Colonic mucosa (tissue), 4 donors: Measurements from ENCODE around the gene MSLN. TPM values are rescaled to one million over a fixed set of nuclear protein-coding genes. Genes with fewer than 3 reads are reported as not detected.

ENCODE experiments used
- DNase-seq: peaks from one replicate; pipeline ENCODE4 v3.0.0-alpha.2; 2020
- H3K27ac ChIP-seq: fragments of 200-600 bp; one replicate; pipeline ENCODE4 v1.8.0; 2021
- H3K27me3 ChIP-seq: fragments of 200-600 bp; one replicate; pipeline ENCODE4 v1.8.0; 2021
- H3K36me3 ChIP-seq: fragments of 200-600 bp; one replicate; pipeline ENCODE4 v1.8.0; 2021
- H3K4me1 ChIP-seq: fragments of 200-600 bp; one replicate; pipeline ENCODE4 v1.8.0; 2021; ENCODE audit warnings: mild to moderate bottlenecking
- H3K4me3 ChIP-seq: fragments of 200-600 bp; one replicate; pipeline ENCODE4 v1.8.0; 2021
- H3K9ac ChIP-seq, 2 donors: one replicate each; pipeline ENCODE4 v1.7.0; 2013; ENCODE audit warnings: control low read depth in 2 of 2, low read depth in 2 of 2, low read length in 2 of 2
- H3K9me3 ChIP-seq: fragments of 200-600 bp; one replicate; pipeline ENCODE4 v1.8.0; 2021
- CTCF ChIP-seq: fragments of 200-600 bp; IDR thresholded peaks from one replicate; pipeline ENCODE4 v1.8.0; 2022; ENCODE audit warnings: antibody characterized with exemption, mild to moderate bottlenecking
- intact Hi-C: fragments of 100-400 bp; cut with DNase I; formaldehyde crosslinking; loops from one replicate; pipeline ENCODE4 v1.14.1; 2022
- total RNA-seq, 2 donors: library from RNA; stranded (reverse); fragmentation: NEBNext Ultra II Directional in 1 of 2; extraction: Animal tissue kit (Norgen Biotek cat#: 25700) in 1 of 2; gene quantifications; one replicate each; pipeline ENCODE4 v1.2.1, GENCODE V29; 2021
- donor health status: healthy.
- donor health status: DM: no; HTN: no; CAD: no.
- donor health status: DM: no; HTN: no; CAD: no.

MSLN gene
- total RNA-seq, 2 donors from 2014 or later: 1.4 to 1.8 TPM

DNA sequence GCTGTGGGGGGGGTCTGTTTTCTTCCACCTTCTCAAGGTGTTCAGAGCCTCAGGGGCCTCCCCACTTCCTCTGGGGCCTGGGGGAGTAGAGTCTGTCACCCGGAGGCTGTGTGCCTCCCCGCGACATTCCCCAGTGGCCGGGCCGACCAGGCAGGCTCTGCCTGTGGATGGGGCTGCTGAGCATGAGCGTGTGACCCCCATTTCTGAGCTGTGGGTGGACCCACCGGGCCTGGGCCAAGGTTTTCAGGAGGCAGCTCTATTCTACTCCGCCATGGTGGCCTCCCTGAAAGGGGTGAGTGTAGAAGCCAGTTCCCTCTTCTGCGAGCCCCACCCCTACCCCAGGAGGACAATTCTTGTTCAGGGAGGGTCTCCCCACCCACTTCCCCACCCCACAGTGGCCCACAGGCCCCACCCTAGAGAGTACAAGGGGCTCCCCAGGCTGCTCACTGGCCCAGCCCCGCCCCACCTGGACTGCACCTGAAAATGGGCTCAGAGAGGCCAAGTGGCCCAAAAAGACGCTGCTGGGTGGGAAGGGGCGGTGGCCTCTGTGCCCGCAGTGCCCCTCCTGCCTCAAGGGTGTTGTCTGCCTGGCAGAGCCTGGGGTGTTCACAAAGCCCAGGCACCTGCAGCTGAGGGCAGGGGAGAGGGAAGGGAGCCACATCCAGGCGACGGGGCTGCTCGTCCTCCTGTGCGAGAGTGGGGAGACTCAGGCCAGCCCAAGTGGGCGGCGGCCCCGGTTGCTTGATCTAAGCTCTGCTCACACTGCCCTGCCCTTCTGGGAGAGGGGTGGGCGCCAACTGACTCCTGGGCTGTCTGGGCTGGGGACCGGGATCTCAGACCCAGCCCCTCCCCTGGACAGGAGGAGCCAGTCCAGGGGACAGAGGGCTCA lies 1.3 kb downstream of the MSLN start:
- Histone ChIP-seq H3K9me3 (no peaks in the 10 kb centered on the region), H3K4me1 (no peaks in the 10 kb centered on the region), H3K9ac (no peak overlapping the region), H3K36me3 (no peaks in the 10 kb centered on the region), H3K27me3 (peaks cover 4% of the 10 kb centered on the region), H3K4me3 (no peak overlapping the region), H3K27ac (no peak overlapping the region)
- TF ChIP-seq CTCF: no peak
- DNase-seq: no peak
- intact Hi-C loops: no loop called here

GRCh38 chr16:762595-763268 lies 2.2 kb downstream of the MSLN start:
- no peak overlapping the region for H3K9ac ChIP-seq
- TF ChIP-seq CTCF: no peak
- no peak for DNase-seq

GRCh38 chr16:763369-764183 lies 3.0 kb downstream of the MSLN start:
- H3K9ac ChIP-seq: no peak overlapping the region
- H3K36me3 ChIP-seq: no peaks in the 10 kb centered on the region
- no peak for DNase-seq
- H3K27ac ChIP-seq: no peak overlapping the region
- H3K4me3 ChIP-seq: no peak overlapping the region
- H3K4me1 ChIP-seq: no peaks in the 10 kb centered on the region
- intact Hi-C loops: no loop called here
- TF ChIP-seq CTCF: no peak
- no peaks in the 10 kb centered on the region for H3K9me3 ChIP-seq
- H3K27me3 ChIP-seq: peaks cover 4% of the 10 kb centered on the region

More at GRCh38 chr16:762595-763268, 2.2 kb downstream of the MSLN start:
- intact Hi-C loops: no loop called here
- no peak overlapping the region for H3K4me3 ChIP-seq
- no peak overlapping the region for H3K27ac ChIP-seq
- no peaks in the 10 kb centered on the region for H3K4me1 ChIP-seq
- no peaks in the 10 kb centered on the region for H3K36me3 ChIP-seq
- no peaks in the 10 kb centered on the region for H3K9me3 ChIP-seq
- H3K27me3 ChIP-seq: peaks cover 4% of the 10 kb centered on the region

DNA sequence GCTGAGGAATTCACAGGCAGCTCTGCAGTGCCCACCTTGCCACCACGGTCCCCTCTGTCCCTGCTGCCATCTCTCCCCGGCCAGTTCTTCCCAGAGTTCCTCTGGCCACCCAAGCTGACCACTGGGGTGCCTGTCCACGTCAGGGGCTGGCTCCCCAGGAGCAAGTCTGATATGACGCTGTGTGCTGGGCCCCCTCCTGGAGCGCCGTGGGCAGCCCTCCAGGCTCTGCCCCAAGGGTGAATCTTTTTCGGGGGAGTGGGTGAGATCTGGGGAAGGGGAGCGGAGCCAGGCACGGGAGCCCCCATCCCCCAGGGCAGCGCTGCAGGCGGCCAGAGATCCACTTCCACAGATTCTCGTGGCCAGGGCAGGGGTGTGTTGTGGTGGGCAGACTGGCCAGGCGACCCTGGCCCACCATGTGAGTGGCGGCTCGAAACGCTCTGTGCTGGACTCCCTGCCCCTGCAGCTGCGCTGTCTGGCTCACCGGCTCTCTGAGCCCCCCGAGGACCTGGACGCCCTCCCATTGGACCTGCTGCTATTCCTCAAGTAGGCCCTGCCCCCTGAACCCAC lies 3.7 kb downstream of the MSLN start:
- no peak overlapping the region for H3K9ac ChIP-seq
- no peaks in the 10 kb centered on the region for H3K9me3 ChIP-seq
- no peak overlapping the region for H3K27ac ChIP-seq
- intact Hi-C loops: no loop called here
- H3K36me3 ChIP-seq: no peaks in the 10 kb centered on the region
- no peak for DNase-seq
- H3K27me3 ChIP-seq: peaks cover 4% of the 10 kb centered on the region
- TF ChIP-seq CTCF: no peak
- H3K4me3 ChIP-seq: no peak overlapping the region
- no peaks in the 10 kb centered on the region for H3K4me1 ChIP-seq
